Thyroid gland (tissue), 4 donors: ENCODE results near the gene GRIN3A. TPM values are rescaled to one million over a fixed set of nuclear protein-coding genes. Genes with fewer than 3 reads are reported as not detected.

Source experiments
- DNase-seq, 2 donors: peaks; one replicate each; pipeline ENCODE4 v3.0.0-alpha.2; 2019
- H3K27ac ChIP-seq, 3 donors: fragments of 200-600 bp; sonication (generic); 1 replicate in 2 of 3; 2 replicates in 1 of 3; pipeline ENCODE4 v1.5.1; 2016 to 2019; ENCODE audit warnings: mild to moderate bottlenecking in 1 of 3, moderate library complexity in 1 of 3
- H3K27me3 ChIP-seq: fragments of 200-600 bp; sonication (generic); one replicate; pipeline ENCODE4 v1.5.1; 2019
- H3K36me3 ChIP-seq, 2 donors: fragments of 200-600 bp; sonication (generic); one replicate each; pipeline ENCODE4 v1.5.1; 2016 to 2019
- H3K4me1 ChIP-seq, 2 donors: fragments of 200-600 bp; sonication (generic); one replicate each; pipeline ENCODE4 v1.5.1; 2017 to 2019
- H3K4me3 ChIP-seq, 3 donors: fragments of 200-600 bp; sonication (generic); replicated peaks in 1 of 3; 1 replicate in 2 of 3; 2 replicates in 1 of 3; pipeline ENCODE4 v1.5.1; 2016; ENCODE audit warnings: mild to moderate bottlenecking in 1 of 3
- H3K9me3 ChIP-seq: fragments of 200-600 bp; sonication (generic); one replicate; pipeline ENCODE4 v1.5.1; 2017
- POLR2A ChIP-seq, 2 donors: fragments of 450-650 bp; IDR thresholded peaks; one replicate each; pipeline ENCODE4 v1.6.1; 2017; ENCODE audit warnings: antibody characterized with exemption in 2 of 2, mild to moderate bottlenecking in 2 of 2, moderate library complexity in 1 of 2
- WGBS, 2 donors: methylation state at CpG; one replicate each; pipeline ENCODE4 v1.1.5; 2017; 5-methylcytosine and 5-hydroxymethylcytosine counted together
- intact Hi-C: fragments of 100-400 bp; cut with DNase I; formaldehyde crosslinking; loops from one replicate; pipeline ENCODE4 v1.15.1; 2023
- total RNA-seq, 4 donors: library from RNA; depleted of rRNA; stranded (reverse); fragments of >200 nt; gene quantifications; one replicate each; pipeline ENCODE4 v1.2.3, GENCODE V29; 2016
- TF ChIP-seq, protein P1 (sequence below), 6 experiments: fragments of 200-600 bp in 3 of 6; fragments of 450-650 bp in 3 of 6; sonication (generic) in 3 of 6; IDR thresholded peaks; one replicate each; pipeline ENCODE4 v1.5.1; 2016 to 2019; ENCODE audit warnings: antibody characterized with exemption in 6 of 6, mild to moderate bottlenecking in 2 of 6, inconsistent platforms in 1 of 6, moderate library complexity in 1 of 6

Gene GRIN3A
- total RNA-seq, 4 donors from 2014 or later, result not detected

DNA sequence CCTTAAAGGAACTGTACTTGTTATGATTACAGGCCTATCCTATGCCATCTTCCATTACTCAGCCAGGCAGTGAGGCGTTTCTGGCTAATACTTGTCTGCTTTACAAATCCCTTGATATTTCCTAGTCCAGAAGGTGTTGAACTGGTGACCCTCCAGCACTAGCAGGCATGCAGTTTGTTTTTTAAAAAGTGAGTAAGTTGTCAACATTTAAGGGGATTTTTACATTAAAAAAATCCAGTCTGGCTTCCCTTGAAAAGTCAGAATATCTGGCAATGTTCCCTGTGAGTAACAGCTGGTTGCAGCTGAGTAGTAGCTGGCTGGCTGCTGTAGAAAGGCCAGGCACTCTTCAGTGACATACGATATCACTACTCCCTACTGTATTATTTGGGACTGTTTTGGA is 21.8 kb downstream of the GRIN3A start:
- DNase-seq, result no peak
- Histone ChIP-seq H3K27ac (no peak overlapping the region), H3K36me3 (no peaks in the 10 kb centered on the region), H3K9me3 (no peaks in the 10 kb centered on the region), H3K4me3 (no peak overlapping the region), H3K4me1 (no peaks in the 10 kb centered on the region), H3K27me3 (no peaks in the 10 kb centered on the region)
- intact Hi-C loops, result no loop called here
- TF ChIP-seq POLR2A (IDR thresholded peaks at IDR 0.05), result no peak
- TF ChIP-seq, protein P1, sequence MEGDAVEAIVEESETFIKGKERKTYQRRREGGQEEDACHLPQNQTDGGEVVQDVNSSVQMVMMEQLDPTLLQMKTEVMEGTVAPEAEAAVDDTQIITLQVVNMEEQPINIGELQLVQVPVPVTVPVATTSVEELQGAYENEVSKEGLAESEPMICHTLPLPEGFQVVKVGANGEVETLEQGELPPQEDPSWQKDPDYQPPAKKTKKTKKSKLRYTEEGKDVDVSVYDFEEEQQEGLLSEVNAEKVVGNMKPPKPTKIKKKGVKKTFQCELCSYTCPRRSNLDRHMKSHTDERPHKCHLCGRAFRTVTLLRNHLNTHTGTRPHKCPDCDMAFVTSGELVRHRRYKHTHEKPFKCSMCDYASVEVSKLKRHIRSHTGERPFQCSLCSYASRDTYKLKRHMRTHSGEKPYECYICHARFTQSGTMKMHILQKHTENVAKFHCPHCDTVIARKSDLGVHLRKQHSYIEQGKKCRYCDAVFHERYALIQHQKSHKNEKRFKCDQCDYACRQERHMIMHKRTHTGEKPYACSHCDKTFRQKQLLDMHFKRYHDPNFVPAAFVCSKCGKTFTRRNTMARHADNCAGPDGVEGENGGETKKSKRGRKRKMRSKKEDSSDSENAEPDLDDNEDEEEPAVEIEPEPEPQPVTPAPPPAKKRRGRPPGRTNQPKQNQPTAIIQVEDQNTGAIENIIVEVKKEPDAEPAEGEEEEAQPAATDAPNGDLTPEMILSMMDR (IDR thresholded peaks at IDR 0.05), result no peak
- 31 to 32% methylated on average over 2 of the region's 2 CpGs for WGBS, 2 donors

DNA sequence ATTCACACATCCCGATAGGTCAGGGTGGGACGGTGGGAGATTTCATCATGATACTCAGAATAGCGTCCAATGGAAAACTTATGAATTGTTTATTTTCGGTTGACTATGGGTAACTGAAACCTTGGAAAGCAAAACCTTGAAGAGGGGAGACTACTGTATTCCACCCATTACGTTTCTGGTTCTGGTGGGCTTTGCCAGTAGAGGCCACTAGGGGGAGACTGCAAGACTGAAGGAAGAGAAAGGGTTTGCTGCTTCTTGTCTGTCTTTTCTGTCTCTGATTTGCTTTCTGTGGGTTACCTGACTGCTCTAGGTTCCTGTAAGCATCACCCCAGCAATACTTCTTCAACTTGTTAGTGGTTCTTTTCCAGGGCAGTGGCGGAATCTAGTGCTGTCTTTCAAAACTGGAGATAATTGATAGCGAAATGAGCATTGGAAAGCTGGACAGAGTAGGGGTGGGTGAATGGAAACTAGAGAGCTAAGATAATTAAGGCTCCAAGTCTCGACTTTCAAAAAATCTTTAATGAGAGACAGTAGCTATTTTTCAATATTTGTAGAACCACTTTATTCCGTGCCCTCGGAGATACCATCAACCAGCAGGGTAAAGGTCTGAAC is 27.0 kb downstream of the GRIN3A start:
- Histone ChIP-seq H3K4me1 (no peaks in the 10 kb centered on the region), H3K9me3 (no peaks in the 10 kb centered on the region), H3K27ac (no peak overlapping the region), H3K27me3 (no peaks in the 10 kb centered on the region), H3K4me3 (no peak overlapping the region), H3K36me3 (no peaks in the 10 kb centered on the region)
- intact Hi-C loops, result no loop called here
- WGBS, 2 donors, result 68 to 71% methylated on average over 10 of the region's 10 CpGs
- TF ChIP-seq POLR2A (IDR thresholded peaks at IDR 0.05), result no peak
- TF ChIP-seq, protein P1 (IDR thresholded peaks at IDR 0.05), result peak in 1 of 6 experiments; percentile 41
- no peak for DNase-seq

DNA sequence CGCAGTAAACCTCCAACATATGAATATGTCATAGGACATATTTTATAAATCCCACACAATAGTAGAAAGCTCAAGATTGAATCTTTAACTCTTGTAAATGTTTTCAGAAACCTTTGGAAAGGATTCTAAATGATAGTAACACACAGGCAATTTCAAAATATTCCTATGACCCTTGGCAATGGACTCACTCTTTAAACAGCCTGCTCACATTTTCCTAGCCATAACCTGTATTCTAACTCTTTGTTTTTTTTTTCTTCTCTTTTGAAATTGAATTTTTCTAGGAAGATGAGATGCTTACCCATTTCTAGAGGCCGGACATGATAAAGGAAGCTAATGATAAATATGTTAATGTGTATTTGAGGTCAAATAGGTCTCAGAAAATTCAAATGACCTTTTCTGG is 29.6 kb downstream of the GRIN3A start:
- H3K9me3 ChIP-seq, result no peaks in the 10 kb centered on the region
- H3K36me3 ChIP-seq, result no peaks in the 10 kb centered on the region
- no peak overlapping the region for H3K27ac ChIP-seq
- TF ChIP-seq POLR2A (IDR thresholded peaks at IDR 0.05), result no peak
- TF ChIP-seq, protein P1 (IDR thresholded peaks at IDR 0.05), result no peak
- H3K4me3 ChIP-seq, result no peak overlapping the region
- H3K27me3 ChIP-seq, result peaks cover 8% of the 10 kb centered on the region
- intact Hi-C loops, result no loop called here
- H3K4me1 ChIP-seq, result no peaks in the 10 kb centered on the region
- DNase-seq, result no peak
- WGBS, 2 donors, result 85 to 93% methylated on average over 2 of the region's 2 CpGs

DNA sequence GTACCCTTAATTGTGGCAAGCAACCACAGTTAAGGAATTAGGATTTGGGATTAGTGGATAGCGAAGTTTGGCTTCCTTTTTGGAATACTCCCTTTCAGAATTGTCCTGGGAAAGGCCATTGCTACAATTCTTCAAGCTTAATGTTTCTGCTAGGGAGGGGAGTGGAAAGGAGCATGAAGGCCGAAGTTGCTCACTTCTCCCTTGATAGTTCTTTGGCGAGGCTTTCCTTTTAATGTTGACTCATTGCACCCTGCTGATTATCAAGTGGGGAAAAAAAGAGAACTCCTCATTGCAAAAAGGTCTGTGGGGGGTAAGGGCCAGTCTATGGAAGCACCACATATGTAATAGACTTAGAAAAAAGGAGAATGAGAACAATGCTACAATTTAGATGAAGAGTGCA is 30.7 kb downstream of the GRIN3A start:
- no peak overlapping the region for H3K27ac ChIP-seq
- peaks cover 8% of the 10 kb centered on the region for H3K27me3 ChIP-seq
- H3K9me3 ChIP-seq, result no peaks in the 10 kb centered on the region
- DNase-seq, result no peak
- WGBS, 2 donors, result 40 to 45% methylated on average over 3 of the region's 3 CpGs
- intact Hi-C loops, result no loop called here
- H3K4me1 ChIP-seq, result no peaks in the 10 kb centered on the region
- no peaks in the 10 kb centered on the region for H3K36me3 ChIP-seq
- no peak for TF ChIP-seq POLR2A (IDR thresholded peaks at IDR 0.05)
- TF ChIP-seq, protein P1 (IDR thresholded peaks at IDR 0.05), result no peak
- no peak overlapping the region for H3K4me3 ChIP-seq

DNA sequence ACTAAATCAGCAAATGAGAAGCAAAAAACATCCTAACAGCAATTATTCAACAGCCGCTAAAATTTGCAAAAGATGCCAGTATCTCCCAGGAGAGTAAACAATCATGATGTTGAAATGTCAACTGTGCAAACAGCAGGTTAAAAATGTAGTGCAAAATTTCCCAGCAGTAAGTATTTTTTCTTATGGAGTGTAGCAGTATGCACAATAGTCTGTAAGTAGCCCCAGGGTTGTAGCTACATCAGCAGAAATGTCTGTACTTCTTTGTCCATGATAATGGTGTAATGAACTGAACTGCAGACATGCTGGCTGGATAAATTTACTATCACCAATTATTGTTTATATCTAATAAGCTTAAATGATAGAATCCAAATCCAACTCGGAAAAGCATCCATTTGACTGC is 31.4 kb downstream of the GRIN3A start:
- Histone ChIP-seq H3K9me3 (no peaks in the 10 kb centered on the region), H3K27me3 (peaks cover 8% of the 10 kb centered on the region), H3K4me1 (no peaks in the 10 kb centered on the region), H3K27ac (no peak overlapping the region), H3K4me3 (no peak overlapping the region), H3K36me3 (no peaks in the 10 kb centered on the region)
- intact Hi-C loops, result no loop called here
- TF ChIP-seq, protein P1 (IDR thresholded peaks at IDR 0.05), result no peak
- no peak for TF ChIP-seq POLR2A (IDR thresholded peaks at IDR 0.05)
- 83 to 88% methylated on average over 2 of the region's 2 CpGs for WGBS, 2 donors
- no peak for DNase-seq
